Ramos (cell line): ENCODE results near the gene GFRA4.
"Not testable (repeated sequence)": the region's sequence is repeated elsewhere in the genome, so short reads cannot be mapped to it uniquely, and the experiment has no call there.

Experiments
- in situ Hi-C: fragments of 300-500 bp; cut with MboI; formaldehyde crosslinking; loops from one replicate; pipeline ENCODE4 v1.14.3; 2022; ENCODE audit warnings: low sequenced_read_pairs; ENCODE audit not compliant: unreplicated experiment

GFRA4 gene

GRCh38 chr20:3628502-3629314 is 34.5 kb downstream of the GFRA4 start:
- in situ Hi-C loops: no loop called here

DNA sequence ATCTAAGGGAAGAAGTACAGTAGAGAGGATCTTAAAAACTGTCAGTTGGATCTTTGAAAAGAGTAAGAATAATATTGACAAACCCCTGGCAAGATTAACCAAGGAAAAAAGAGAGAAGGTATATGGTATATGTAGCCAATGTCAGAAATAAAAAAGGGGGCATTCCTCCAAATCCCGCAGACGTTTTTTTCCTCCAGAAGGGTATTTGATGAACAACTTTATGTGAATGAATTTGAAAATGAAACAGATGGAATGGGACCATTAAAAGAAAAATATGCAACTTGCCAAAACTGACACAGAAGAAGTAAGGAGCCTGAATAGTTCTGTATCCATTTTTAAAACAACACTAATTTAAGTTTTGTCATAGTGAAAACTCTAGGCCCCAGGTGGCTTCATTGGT is 35.7 kb downstream of the GFRA4 start:
- in situ Hi-C loops: no loop called here

GRCh38 chr20:3622406-3622805 is 40.8 kb downstream of the GFRA4 start:
- in situ Hi-C loops: no loop called here

DNA sequence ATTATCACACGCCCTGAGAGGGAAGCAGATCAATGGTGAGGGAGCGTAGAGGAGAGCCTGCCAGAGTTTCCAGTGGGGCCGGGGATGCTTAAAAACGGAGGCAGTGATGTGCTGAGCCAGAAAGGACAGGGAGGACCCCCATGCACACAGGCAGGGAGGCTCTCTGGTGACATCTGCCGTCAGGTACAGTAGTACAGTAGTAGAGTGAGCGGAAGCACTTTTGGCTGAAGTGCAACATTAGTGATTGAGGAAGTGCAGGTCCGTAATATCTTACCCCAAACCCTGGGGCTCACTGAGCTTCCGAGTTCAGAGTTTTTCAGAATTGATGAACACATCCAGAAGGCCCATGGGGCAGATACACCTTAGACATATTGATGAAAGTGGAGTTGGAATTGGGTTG is 42.1 kb downstream of the GFRA4 start:
- in situ Hi-C loops: no loop called here

GRCh38 chr20:3616250-3616649 is 46.9 kb downstream of the GFRA4 start:
- in situ Hi-C loops: no loop called here

GRCh38 chr20:3615171-3615840 is 47.9 kb downstream of the GFRA4 start:
- in situ Hi-C loops: not testable (repeated sequence)

- in situ Hi-C loops: no loop called here
Observed at GRCh38 chr20:3614466-3614865, 48.7 kb downstream of the GFRA4 start.

- in situ Hi-C loops: no loop called here
Observed at GRCh38 chr20:3613821-3614440, 49.3 kb downstream of the GFRA4 start.

DNA sequence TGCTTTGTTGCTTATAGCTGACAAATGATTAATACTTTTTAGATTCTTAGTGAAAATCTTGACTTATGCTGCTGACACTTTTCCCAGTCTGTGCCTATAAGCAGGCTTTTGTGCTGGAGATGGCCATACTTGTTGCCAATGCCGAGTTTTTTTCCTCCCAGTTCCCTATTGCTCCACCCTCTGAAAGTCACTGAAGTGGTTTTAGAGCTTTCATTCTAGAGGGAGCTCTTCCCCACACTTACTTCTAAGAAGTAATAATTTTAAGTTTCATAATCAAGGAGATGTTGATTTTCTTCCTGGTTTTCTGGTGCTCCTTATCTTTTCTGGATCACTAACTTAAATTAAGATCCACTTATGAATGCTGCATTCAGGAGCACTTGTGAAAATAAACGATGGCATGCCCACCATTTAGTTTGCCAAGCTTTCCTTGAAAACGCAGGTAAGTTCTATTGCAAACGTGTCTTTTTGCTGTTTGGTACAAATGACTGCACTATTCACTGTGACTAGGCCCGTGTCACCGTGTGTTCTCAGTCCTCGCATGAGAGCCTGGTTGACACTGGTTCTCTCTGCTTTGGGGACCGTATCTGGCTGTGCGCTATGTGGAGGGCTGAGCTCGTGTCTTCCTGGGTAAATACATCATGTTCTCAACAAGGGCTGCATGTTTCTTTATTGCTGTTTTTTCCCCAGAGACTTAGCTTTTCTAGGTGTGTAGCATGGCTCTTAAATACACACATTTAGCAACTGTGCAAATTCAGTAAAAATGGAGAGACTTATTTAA is 50.2 kb downstream of the GFRA4 start:
- in situ Hi-C loops: no loop called here

GRCh38 chr20:3611901-3612300 is 51.3 kb downstream of the GFRA4 start:
- in situ Hi-C loops: no loop called here
